GM04504 (cell line): ENCODE measurements around the gene CDC42EP4.

Experiments used
- DNase-seq: peaks from one replicate; pipeline ENCODE4 v3.0.0-alpha.2; 2012; ENCODE audit warnings: low read depth

Gene CDC42EP4

DNA sequence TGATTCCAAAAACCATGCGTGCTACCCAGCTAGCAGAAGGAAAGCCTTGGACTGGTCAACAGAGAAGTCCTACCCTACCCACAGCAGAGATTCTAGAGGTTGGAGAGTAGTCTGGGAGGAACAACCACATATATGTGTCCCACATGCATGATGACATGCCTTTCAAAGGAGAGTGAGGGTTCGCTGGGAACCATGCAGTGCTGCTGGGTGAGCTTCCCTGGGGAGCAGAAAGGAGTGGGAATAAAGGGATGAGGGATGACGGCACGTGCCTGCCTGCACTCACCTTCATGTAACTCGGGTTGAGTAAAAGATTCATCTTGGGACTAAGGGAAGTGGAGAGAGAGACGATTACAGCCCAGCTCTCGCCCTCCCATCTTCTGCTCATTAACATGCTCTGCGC, 59.9 kb downstream of the CDC42EP4 start:
- DNase-seq = no peak

- DNase-seq = no peak
Measured at GRCh38 chr17:73250851-73251640, 60.8 kb downstream of the CDC42EP4 start.

DNA sequence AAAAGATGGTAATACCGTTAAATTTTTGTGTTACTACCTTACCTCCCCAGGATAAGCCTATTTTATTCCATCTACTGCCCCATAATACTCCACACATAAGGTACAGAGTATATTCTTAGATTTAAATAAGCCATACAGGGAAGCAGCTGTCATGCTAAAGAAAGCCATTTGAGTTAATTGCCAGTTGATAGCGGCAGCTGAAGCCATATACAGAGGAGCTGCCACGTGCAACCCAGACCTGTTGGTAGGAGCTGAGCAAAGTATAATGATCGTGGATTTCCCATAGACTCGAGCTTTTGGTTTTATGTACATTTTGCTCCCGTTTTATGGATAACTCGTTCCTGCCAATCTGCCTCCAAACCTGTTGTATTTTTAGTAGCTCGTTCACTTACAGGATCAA, 62.1 kb downstream of the CDC42EP4 start:
- DNase-seq = no peak

DNA sequence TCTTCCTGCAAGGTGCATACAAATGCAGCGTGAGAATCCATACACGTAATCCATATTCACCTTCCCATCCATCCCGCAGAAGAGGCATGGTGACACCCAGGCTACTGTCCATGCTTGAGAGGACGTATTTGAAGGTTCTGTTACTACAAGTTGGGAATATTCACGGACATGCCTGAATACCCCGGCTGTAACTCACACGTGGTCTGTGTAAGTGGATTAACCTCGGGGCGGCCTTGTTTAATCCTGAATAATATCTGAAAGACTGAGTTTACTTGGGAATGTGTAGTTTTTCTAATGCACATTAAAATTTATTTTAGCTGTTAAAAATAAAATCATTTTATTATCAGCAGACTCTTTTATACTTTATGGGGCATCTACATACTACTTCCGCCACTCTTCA, 63.3 kb downstream of the CDC42EP4 start:
- DNase-seq = no peak

DNA sequence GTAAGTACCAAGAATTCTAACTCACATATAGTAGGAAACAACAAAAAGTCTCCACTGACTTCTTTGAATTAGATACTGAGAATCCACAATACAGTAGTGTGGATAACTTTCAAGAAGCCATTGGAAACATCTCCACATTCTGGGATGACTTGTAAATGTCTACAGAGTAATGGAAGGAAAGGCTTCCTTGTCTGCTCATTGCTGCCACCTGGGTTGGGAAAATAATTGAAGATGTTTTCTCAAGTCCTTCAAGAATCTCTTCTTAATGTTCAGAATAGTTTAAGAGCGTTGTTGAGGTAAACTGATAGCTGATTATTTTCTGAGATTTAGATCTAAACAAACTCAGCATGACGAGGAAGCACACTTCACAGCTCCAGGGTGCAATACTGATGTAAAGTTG, 64.1 kb downstream of the CDC42EP4 start:
- no peak for DNase-seq

DNA sequence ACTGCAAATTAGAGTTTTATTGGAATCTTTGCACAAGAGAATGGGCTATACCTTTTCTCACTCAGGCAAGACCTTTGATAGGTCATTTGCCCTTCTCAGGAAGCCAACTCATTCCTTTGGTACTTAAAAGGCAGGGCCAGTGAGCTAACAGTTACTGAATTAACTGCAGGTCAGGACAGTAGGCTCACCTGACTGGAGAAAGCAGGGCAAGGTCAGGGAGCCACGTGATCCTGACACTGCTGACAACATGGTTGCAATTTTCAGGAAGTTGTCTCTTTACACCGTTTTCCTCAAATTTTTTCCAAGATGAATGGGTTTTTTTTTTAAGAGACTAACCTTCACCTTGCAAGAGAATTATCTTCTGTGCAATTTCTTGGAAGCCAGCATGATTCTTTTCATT, 71.2 kb downstream of the CDC42EP4 start:
- no peak for DNase-seq

GRCh38 chr17:73237714-73238113, 74.1 kb downstream of the CDC42EP4 start:
- DNase-seq = no peak

GRCh38 chr17:73234736-73235135, 77.1 kb downstream of the CDC42EP4 start:
- no peak for DNase-seq
